GM19463 (cell line): ENCODE results near the gene P3H2.
"Not testable (repeated sequence)": the region's sequence is repeated elsewhere in the genome, so short reads cannot be mapped to it uniquely, and the experiment has no call there.

Source experiments
- ATAC-seq: cut with Tn5 transposase; IDR thresholded peaks from one replicate; pipeline ENCODE4 v1.9.1; 2021; ENCODE audit warnings: mild to moderate bottlenecking, moderate library complexity; ENCODE audit not compliant: unreplicated experiment

P3H2 gene

GRCh38 chr3:190086191-190086590, 34.5 kb downstream of the P3H2 start:
- ATAC-seq: peak; percentile 45

GRCh38 chr3:190084983-190085382, 35.7 kb downstream of the P3H2 start:
- no peak for ATAC-seq

GRCh38 chr3:190083635-190084034, 37.1 kb downstream of the P3H2 start:
- ATAC-seq: no peak

GRCh38 chr3:190081389-190081788, 39.3 kb downstream of the P3H2 start:
- no peak for ATAC-seq

- not testable (repeated sequence) for ATAC-seq
Observed at GRCh38 chr3:190079173-190079572, 41.5 kb downstream of the P3H2 start.

- ATAC-seq: no peak
Observed at GRCh38 chr3:190077395-190078045, 43.2 kb downstream of the P3H2 start.

GRCh38 chr3:190076601-190077394, 43.9 kb downstream of the P3H2 start:
- no peak for ATAC-seq

GRCh38 chr3:190076136-190076535, 44.6 kb downstream of the P3H2 start:
- no peak for ATAC-seq

GRCh38 chr3:190074817-190075216, 45.9 kb downstream of the P3H2 start:
- no peak for ATAC-seq

GRCh38 chr3:190073264-190074008, 47.3 kb downstream of the P3H2 start:
- ATAC-seq: peak; percentile 74

- no peak for ATAC-seq
Observed at GRCh38 chr3:190072856-190073255, 47.8 kb downstream of the P3H2 start.

- ATAC-seq: not testable (repeated sequence)
Observed at GRCh38 chr3:190071921-190072320, 48.8 kb downstream of the P3H2 start.

GRCh38 chr3:190070622-190071347, 49.9 kb downstream of the P3H2 start:
- no peak for ATAC-seq

- no peak for ATAC-seq
Observed at GRCh38 chr3:190065204-190065603, 55.5 kb downstream of the P3H2 start.

GRCh38 chr3:190064659-190065058, 56.0 kb downstream of the P3H2 start:
- no peak for ATAC-seq

GRCh38 chr3:190064112-190064511, 56.6 kb downstream of the P3H2 start:
- no peak for ATAC-seq

GRCh38 chr3:190063490-190063889, 57.2 kb downstream of the P3H2 start:
- ATAC-seq: no peak

- no peak for ATAC-seq
Observed at GRCh38 chr3:190060192-190060775, 60.4 kb downstream of the P3H2 start.

GRCh38 chr3:190059242-190059590, 61.5 kb downstream of the P3H2 start:
- ATAC-seq: no peak

GRCh38 chr3:190058521-190059241, 62.0 kb downstream of the P3H2 start:
- ATAC-seq: no peak
